SU-DHL-6 (cell line): Measurements from ENCODE around the gene RCCD1.
A peak's percentile ranks its signal among the peaks of the same experiment; 100 is the strongest.

ENCODE experiments used
- H2AFZ ChIP-seq: fragments of 200-600 bp; sonication (generic); 2 replicates; pipeline ENCODE4 v1.6.1; 2014; ENCODE audit warnings: low read depth, mild to moderate bottlenecking, moderate library complexity, mixed read lengths, antibody characterized with exemption, low read length; ENCODE audit not compliant: severe bottlenecking
- H3F3A ChIP-seq: fragments of 200-600 bp; shearing (Covaris generic); 2 replicates; pipeline ENCODE4 v1.6.0; 2016; ENCODE audit warnings: antibody characterized with exemption, mild to moderate bottlenecking; ENCODE audit not compliant: insufficient read depth
- H3K27ac ChIP-seq: fragments of 200-600 bp; sonication (generic); 2 replicates; pipeline ENCODE4 v1.5.1; 2016; ENCODE audit warnings: low read depth, mild to moderate bottlenecking, low read length, moderate library complexity, mixed read lengths
- H3K27me3 ChIP-seq: fragments of 200-600 bp; sonication (generic), shearing (Covaris generic); 2 replicates; pipeline ENCODE4 v1.6.0; 2014; ENCODE audit warnings: mild to moderate bottlenecking, low read length
- H3K36me3 ChIP-seq: fragments of 200-600 bp; sonication (generic); 2 replicates; pipeline ENCODE4 v1.6.1; 2014; ENCODE audit warnings: mild to moderate bottlenecking, low read length, mixed read lengths
- H3K4me2 ChIP-seq: fragments of 300-600, 200-600 bp; shearing (Covaris generic), sonication (generic); 2 replicates; pipeline ENCODE4 v1.6.0; 2014; ENCODE audit warnings: low read length, low read depth, mild to moderate bottlenecking; ENCODE audit not compliant: poor library complexity, severe bottlenecking
- H3K4me3 ChIP-seq: fragments of 200-600 bp; sonication (generic); 2 replicates; pipeline ENCODE4 v1.5.1; 2014; ENCODE audit warnings: antibody characterized with exemption, low read length, mild to moderate bottlenecking, mixed read lengths; ENCODE audit not compliant: insufficient read depth, poor library complexity, severe bottlenecking
- H3K79me2 ChIP-seq: fragments of 200-600 bp; sonication (generic); 2 replicates; pipeline ENCODE4 v1.6.1; 2014; ENCODE audit warnings: mild to moderate bottlenecking, low read length, moderate library complexity; ENCODE audit not compliant: insufficient read depth
- H3K9ac ChIP-seq: fragments of 200-600 bp; sonication (generic); 2 replicates; pipeline ENCODE4 v1.7.0; 2014; ENCODE audit warnings: mild to moderate bottlenecking, low read length
- H3K9me2 ChIP-seq: fragments of 200-600 bp; sonication (generic); replicated peaks from 2 replicates; pipeline ENCODE4 v1.6.1; 2014; ENCODE audit warnings: low read length; ENCODE audit not compliant: insufficient read depth
- H3K9me3 ChIP-seq: fragments of 200-600 bp; sonication (generic); 2 replicates; pipeline ENCODE4 v1.6.1; 2014; ENCODE audit warnings: low read length, mixed read lengths; ENCODE audit not compliant: insufficient read depth
- H4K20me1 ChIP-seq: fragments of 200-600 bp; sonication (generic); 2 replicates; pipeline ENCODE4 v1.6.1; 2014; ENCODE audit warnings: low read depth, mild to moderate bottlenecking, antibody characterized with exemption, low read length, moderate library complexity, mixed read lengths
- CTCF ChIP-seq: fragments of 200-600 bp; sonication (generic); IDR thresholded peaks from one replicate; pipeline ENCODE4 v1.5.1; 2017; ENCODE audit warnings: antibody characterized with exemption, mild to moderate bottlenecking, low read length, moderate library complexity; ENCODE audit not compliant: insufficient read depth, poor library complexity, severe bottlenecking
- EZH2phosphoT487 ChIP-seq: fragments of 200-600 bp; sonication (generic), shearing (Covaris generic); conservative IDR thresholded peaks from 2 replicates; pipeline ENCODE4 v1.6.1; 2018; ENCODE audit warnings: mild to moderate bottlenecking, antibody characterized with exemption, low read length, moderate library complexity, mixed read lengths

Gene RCCD1

GRCh38 chr15:90994059-90994416 lies 39.4 kb downstream of the RCCD1 start:
- no peaks in the 10 kb centered on the region for H3K36me3 ChIP-seq

GRCh38 chr15:90994417-90995311 lies 40.0 kb downstream of the RCCD1 start, which contains the start of gene PRC1:
PRC1 (minus strand) TSS chr15:90994535; CDS start chr15:90994417, 118 bp downstream.
- H3K4me3 ChIP-seq, result peak within 1 kb of the TSS; percentile 83
- no peak for TF ChIP-seq EZH2phosphoT487
- no peak for TF ChIP-seq CTCF

More at GRCh38 chr15:90994059-90994416, 39.4 kb downstream of the RCCD1 start:
- TF ChIP-seq CTCF (no peak), EZH2phosphoT487 (no peak)
- Histone ChIP-seq H3F3A (peaks cover 10% of the 10 kb centered on the region; the same call in 1 of the 2 replicates), H4K20me1 (no peaks in the 10 kb centered on the region), H3K27ac (peak overlapping the region; percentile 76), H3K79me2 (peaks cover 70% of the 10 kb centered on the region), H2AFZ (no peak overlapping the region), H3K4me3 (peak overlapping the region; percentile 83), H3K27me3 (no peaks in the 10 kb centered on the region), H3K9me3 (no peaks in the 10 kb centered on the region), H3K4me2 (peak overlapping the region; percentile 82), H3K9me2 (no peaks in the 10 kb centered on the region), H3K9ac (peak overlapping the region; percentile 90)

DNA sequence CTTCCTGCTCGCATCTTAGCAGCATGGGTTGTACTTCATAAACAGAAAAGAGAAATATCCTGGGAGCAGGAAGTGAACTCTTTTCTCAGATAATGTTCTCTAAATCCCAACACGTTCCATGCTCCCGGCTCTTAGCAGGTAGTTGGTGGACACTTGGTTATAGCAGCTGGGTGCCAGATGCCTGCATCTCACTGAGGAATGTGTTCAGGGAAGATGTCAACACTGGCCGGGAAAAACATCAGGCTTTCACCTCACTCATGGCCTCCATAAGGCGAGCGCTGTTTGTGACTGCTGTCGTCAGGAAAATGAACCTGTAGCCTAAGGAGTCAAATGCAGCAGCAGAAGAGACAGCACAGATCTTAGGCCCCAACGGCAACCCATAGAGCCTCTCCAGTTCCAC lies 44.1 kb downstream of the RCCD1 start:
- Histone ChIP-seq H3K4me2 (no peak overlapping the region), H3F3A (no peaks in the 10 kb centered on the region), H3K9me3 (no peaks in the 10 kb centered on the region), H3K36me3 (no peaks in the 10 kb centered on the region), H3K27me3 (no peaks in the 10 kb centered on the region), H2AFZ (no peak overlapping the region), H3K27ac (no peak overlapping the region), H4K20me1 (no peaks in the 10 kb centered on the region), H3K9ac (no peak overlapping the region), H3K79me2 (peaks cover 24% of the 10 kb centered on the region), H3K4me3 (no peak overlapping the region), H3K9me2 (no peaks in the 10 kb centered on the region)
- TF ChIP-seq EZH2phosphoT487 (no peak), CTCF (no peak)

More at GRCh38 chr15:90994417-90995311, 40.0 kb downstream of the RCCD1 start, which contains the start of gene PRC1:
- Histone ChIP-seq H2AFZ (peak within 1 kb of the TSS; percentile 87), H4K20me1 (no peaks in the 10 kb centered on the region), H3K9me3 (no peaks in the 10 kb centered on the region), H3K36me3 (no peaks in the 10 kb centered on the region), H3K9me2 (no peaks in the 10 kb centered on the region), H3F3A (peaks cover 10% of the 10 kb centered on the region; the same call in 1 of the 2 replicates), H3K79me2 (peaks cover 64% of the 10 kb centered on the region), H3K27ac (peak within 1 kb of the TSS; percentile 76), H3K4me2 (peak within 1 kb of the TSS; percentile 91), H3K27me3 (no peaks in the 10 kb centered on the region), H3K9ac (peak within 1 kb of the TSS; percentile 90)
